ENCODE results near the gene CD180.

- TF ChIP-seq JUN (IDR thresholded peaks at IDR 0.05; ENCODE audit: borderline replicate concordance, insufficient read depth, insufficient read length, low read depth) (no peak), CTCF (IDR thresholded peaks at IDR 0.05; ENCODE audit: extremely low read depth in 1 of 2, insufficient read depth in 1 of 2, low read depth in 1 of 2, low read length in 2 of 2) (no peak), POLR2A (IDR thresholded peaks at IDR 0.05; ENCODE audit: low read depth, low read length) (no peak), MYC (IDR thresholded peaks at IDR 0.05; ENCODE audit: low read depth, low read length) (no peak), EZH2 (IDR thresholded peaks at IDR 0.05; ENCODE audit: borderline replicate concordance, low read depth, low read length, severe bottlenecking) (no peak), GATA2 (IDR thresholded peaks at IDR 0.05; ENCODE audit: insufficient read depth, insufficient read length, low read depth, low read length) (no peak), MAX (IDR thresholded peaks at IDR 0.05; ENCODE audit: insufficient read depth, insufficient read length) (no peak), POLR2AphosphoS5 (IDR thresholded peaks at IDR 0.05; ENCODE audit: insufficient read depth, low read depth, low read length) (no peak), FOS (IDR thresholded peaks at IDR 0.05; ENCODE audit: borderline replicate concordance, insufficient read depth, low read length) (no peak)
Observed at GRCh38 chr5:67245259-67245846, 48.8 kb upstream of the CD180 start.
